PFSK-1 (cell line): ENCODE results near the gene SYNJ2.

Source experiments
- FOXP2 ChIP-seq: optimal IDR thresholded peaks from 2 replicates; pipeline ENCODE3; 2011; ENCODE audit warnings: borderline replicate concordance, control low read depth, inconsistent platforms; ENCODE audit not compliant: insufficient read depth; ENCODE audit errors: extremely low read length, extremely low read depth
- POLR2AphosphoS5 ChIP-seq: IDR thresholded peaks from 2 replicates; pipeline ENCODE4 v1.6.1; 2012; ENCODE audit warnings: low read depth, mild to moderate bottlenecking, control low read depth, low read length, moderate library complexity
- SIN3A ChIP-seq: IDR thresholded peaks from 2 replicates; pipeline ENCODE4 v1.6.1; 2012; ENCODE audit warnings: mild to moderate bottlenecking, low read length, moderate library complexity, borderline replicate concordance; ENCODE audit not compliant: insufficient read depth
- TAF1 ChIP-seq: IDR thresholded peaks from 2 replicates; pipeline ENCODE4 v1.6.1; 2012; ENCODE audit warnings: low read length, control low read depth, borderline replicate concordance; ENCODE audit not compliant: insufficient read depth
- TF ChIP-seq, protein P1 (sequence below), 2 experiments: IDR thresholded peaks; 2 replicates each; pipeline versions ENCODE4 v1.6.1 to v1.8.0; 2011 to 2012; ENCODE audit warnings: low read depth in 2 of 2, low read length in 2 of 2, control low read depth in 1 of 2, inconsistent platforms in 1 of 2, mild to moderate bottlenecking in 1 of 2, moderate library complexity in 1 of 2; ENCODE audit not compliant: insufficient read depth in 1 of 2

Gene SYNJ2

DNA sequence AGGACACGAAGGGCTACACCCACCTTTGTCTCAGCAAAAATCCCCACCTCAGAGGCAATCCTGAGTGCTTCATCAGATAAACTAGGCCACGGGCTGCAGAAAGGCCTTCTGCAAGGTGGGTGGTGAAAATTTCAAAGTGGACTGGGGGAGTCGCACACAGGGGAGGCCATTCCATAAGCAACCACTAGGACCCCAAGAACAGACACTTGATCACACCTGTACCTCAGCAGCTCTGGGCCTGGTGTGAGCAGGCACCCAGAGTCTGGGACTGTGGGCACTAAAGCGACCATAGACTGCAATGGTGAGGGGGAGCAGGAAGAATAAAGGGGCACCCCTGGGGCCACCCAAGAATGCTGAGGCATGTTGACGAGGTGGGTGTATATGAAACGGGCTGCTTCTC is 133.8 kb downstream of the SYNJ2 start:
- TF ChIP-seq, protein P1, sequence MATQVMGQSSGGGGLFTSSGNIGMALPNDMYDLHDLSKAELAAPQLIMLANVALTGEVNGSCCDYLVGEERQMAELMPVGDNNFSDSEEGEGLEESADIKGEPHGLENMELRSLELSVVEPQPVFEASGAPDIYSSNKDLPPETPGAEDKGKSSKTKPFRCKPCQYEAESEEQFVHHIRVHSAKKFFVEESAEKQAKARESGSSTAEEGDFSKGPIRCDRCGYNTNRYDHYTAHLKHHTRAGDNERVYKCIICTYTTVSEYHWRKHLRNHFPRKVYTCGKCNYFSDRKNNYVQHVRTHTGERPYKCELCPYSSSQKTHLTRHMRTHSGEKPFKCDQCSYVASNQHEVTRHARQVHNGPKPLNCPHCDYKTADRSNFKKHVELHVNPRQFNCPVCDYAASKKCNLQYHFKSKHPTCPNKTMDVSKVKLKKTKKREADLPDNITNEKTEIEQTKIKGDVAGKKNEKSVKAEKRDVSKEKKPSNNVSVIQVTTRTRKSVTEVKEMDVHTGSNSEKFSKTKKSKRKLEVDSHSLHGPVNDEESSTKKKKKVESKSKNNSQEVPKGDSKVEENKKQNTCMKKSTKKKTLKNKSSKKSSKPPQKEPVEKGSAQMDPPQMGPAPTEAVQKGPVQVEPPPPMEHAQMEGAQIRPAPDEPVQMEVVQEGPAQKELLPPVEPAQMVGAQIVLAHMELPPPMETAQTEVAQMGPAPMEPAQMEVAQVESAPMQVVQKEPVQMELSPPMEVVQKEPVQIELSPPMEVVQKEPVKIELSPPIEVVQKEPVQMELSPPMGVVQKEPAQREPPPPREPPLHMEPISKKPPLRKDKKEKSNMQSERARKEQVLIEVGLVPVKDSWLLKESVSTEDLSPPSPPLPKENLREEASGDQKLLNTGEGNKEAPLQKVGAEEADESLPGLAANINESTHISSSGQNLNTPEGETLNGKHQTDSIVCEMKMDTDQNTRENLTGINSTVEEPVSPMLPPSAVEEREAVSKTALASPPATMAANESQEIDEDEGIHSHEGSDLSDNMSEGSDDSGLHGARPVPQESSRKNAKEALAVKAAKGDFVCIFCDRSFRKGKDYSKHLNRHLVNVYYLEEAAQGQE (IDR thresholded peaks at IDR 0.05; ENCODE audit: insufficient read depth in 1 of 2, low read depth in 2 of 2, low read length in 2 of 2) = no peak
- no peak for TF ChIP-seq SIN3A

DNA sequence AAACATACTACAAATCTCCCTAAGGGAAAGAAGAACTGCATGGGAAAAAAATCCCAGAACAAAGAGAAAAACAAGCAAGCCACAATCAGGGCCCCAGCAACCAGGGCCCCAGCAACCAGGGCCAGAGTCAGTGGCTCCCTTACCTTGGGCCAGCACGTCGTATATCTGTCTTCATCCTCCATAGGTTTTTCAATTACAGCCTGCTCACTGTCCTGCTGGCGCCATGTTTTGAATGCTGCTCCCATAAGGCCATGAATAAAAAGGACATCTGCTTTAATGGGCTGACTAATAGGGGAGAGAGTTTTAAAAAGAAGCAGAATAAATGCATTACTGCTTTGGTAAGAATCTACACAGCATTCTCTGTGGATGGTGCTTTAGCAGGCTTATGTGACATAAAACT is 137.2 kb downstream of the SYNJ2 start:
- no peak for TF ChIP-seq TAF1
- TF ChIP-seq SIN3A = no peak
- no peak for TF ChIP-seq POLR2AphosphoS5
- TF ChIP-seq, protein P1 (IDR thresholded peaks at IDR 0.05; ENCODE audit: insufficient read depth in 1 of 2, low read depth in 2 of 2, low read length in 2 of 2) = no peak

DNA sequence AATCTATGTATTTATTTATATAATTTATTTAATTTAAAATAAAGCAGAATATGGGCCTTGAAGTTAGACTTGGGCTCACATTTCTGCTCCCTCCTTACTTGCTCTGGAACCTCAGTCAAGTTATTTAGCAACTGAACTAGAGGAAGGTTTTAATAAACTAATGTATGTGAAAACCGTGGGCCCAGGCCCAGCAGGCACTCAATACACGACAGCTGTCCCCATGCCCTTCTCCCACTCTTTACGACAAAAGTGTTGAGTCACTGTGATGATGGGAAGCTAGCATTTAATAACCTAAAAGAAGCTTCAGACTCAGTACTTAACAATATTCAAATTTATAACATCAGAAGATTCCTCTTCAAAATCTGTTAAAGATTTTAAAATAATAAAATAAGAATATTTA is 139.7 kb downstream of the SYNJ2 start:
- TF ChIP-seq POLR2AphosphoS5 (no peak), FOXP2 (no peak), TAF1 (no peak), SIN3A (no peak)
- TF ChIP-seq, protein P1 (IDR thresholded peaks at IDR 0.05; ENCODE audit: insufficient read depth in 1 of 2, low read depth in 2 of 2, low read length in 2 of 2) = no peak

DNA sequence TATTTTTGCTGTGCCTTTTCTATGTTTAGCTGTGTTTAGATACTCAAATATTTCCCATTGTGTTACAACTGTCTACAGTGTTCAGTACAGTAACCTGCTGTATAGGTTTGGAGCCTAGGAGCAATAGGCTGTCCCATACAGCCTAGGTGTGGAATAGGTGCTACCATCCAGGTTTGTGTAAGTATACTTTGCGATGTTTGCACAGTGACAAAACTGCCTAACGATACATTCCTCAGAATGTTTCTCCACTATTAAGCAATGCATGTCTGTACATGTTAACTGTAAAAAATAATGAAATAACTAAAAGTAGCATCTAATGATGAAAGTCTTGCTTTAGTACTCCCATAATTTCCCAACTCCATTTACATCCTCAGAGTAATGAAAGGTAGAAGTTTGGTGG is 140.4 kb downstream of the SYNJ2 start:
- TF ChIP-seq POLR2AphosphoS5 (no peak), FOXP2 (no peak), TAF1 (no peak), SIN3A (no peak)
- TF ChIP-seq, protein P1 (IDR thresholded peaks at IDR 0.05; ENCODE audit: insufficient read depth in 1 of 2, low read depth in 2 of 2, low read length in 2 of 2) = no peak

DNA sequence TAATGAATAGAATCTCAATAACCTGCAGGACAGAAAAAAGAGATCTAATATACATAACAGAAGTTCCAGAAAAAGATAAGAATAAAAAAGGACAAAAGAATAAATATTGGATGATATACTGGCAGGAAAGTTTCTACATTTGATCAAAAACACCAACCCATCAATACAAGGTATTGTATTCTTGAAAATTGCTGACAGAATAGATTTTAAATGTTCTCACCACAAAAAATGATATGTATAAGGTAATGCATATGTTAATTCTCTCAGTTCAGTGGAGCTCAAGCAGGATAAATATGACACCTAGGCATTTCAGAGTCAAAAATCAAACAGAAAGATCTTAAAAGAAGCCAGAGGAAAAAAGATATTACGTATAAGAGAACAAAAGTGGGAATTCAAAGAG is 142.6 kb downstream of the SYNJ2 start:
- TF ChIP-seq POLR2AphosphoS5 (no peak), TAF1 (no peak), FOXP2 (no peak), SIN3A (no peak)
- TF ChIP-seq, protein P1 (IDR thresholded peaks at IDR 0.05; ENCODE audit: insufficient read depth in 1 of 2, low read depth in 2 of 2, low read length in 2 of 2) = no peak
